SK-N-MC (cell line): ENCODE results near the gene PWP1.

Experiments used
- EZH2 ChIP-seq: fragments of 200-600 bp; sonication (generic); IDR thresholded peaks from one replicate; pipeline ENCODE4 v1.6.1; 2017; ENCODE audit warnings: antibody characterized with exemption
- POLR2AphosphoS5 ChIP-seq: IDR thresholded peaks from 2 replicates; pipeline ENCODE4 v1.6.1; 2012; ENCODE audit warnings: mild to moderate bottlenecking, low read depth, low read length, borderline replicate concordance

DNA sequence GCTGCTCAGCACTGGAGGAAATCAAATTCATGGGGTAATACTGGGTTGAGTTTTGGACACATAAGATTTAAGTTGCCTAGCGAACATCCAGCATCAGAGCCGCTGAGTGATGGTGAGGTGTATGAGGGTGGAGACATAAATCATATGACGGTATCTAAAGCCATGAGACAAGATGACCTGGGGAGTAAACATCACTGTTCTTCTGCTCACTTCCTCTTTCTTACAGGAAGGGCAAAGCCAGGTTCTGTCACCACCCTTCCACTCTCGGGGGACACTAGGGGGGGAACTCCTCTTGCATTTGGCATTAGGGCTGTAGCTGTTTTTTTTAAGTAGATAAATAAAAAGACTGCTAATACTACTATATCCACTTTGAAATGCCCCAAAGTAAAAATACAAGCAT, 51.3 kb downstream of the PWP1 start:
- TF ChIP-seq POLR2AphosphoS5 (no peak), EZH2 (no peak)
